Caco-2 (cell line): ENCODE results near the gene HPS4. TPM values are rescaled to one million over a fixed set of nuclear protein-coding genes. Genes with fewer than 3 reads are reported as not detected.
"Not testable (repeated sequence)": the region's sequence is repeated elsewhere in the genome, so short reads cannot be mapped to it uniquely, and the experiment has no call there.

ENCODE experiments used
- Bru-seq: library from RNA; stranded (reverse); fragments of 400-500 nt; gene quantifications from one replicate; lab custom pipeline; 2021; lab: Mats Ljungman, UMichigan
- BruChase-seq, 2 experiments: library from RNA; stranded (reverse); fragments of 400-500 nt; gene quantifications; one replicate each; lab custom pipeline; 2021; lab: Mats Ljungman, UMichigan
- BruUV-seq: library from RNA; stranded (reverse); fragments of 400-500 nt; replicated peaks from 2 replicates; lab custom pipeline; 2021; lab: Mats Ljungman, UMichigan
- CTCF ChIA-PET: fragments of 300-600 bp; sonication (Branson Sonifier 250); formaldehyde crosslinking; loops from one replicate; lab custom pipeline; 2022; ENCODE audit warnings: antibody characterized with exemption; lab: Charles Lee
- POLR2A ChIA-PET: fragments of 300-600 bp; sonication (Branson Sonifier 250); formaldehyde crosslinking; loops from one replicate; lab custom pipeline; 2022; ENCODE audit warnings: antibody characterized with exemption; lab: Charles Lee
- DNase-seq, 2 experiments: peaks; one replicate each; pipeline versions ENCODE4 v3.0.0 to v3.0.0-alpha.2; 2020 to 2022
- H3K27me3 ChIP-seq: replicated peaks from 2 replicates; pipeline ENCODE4 v1.6.0; 2011; ENCODE audit warnings: low read length; ENCODE audit not compliant: control insufficient read depth, insufficient read depth
- H3K36me3 ChIP-seq: 2 replicates; pipeline ENCODE4 v1.5.1; 2011; ENCODE audit warnings: low read length; ENCODE audit not compliant: control insufficient read depth, insufficient read depth
- H3K4me1 ChIP-seq: fragments of 250-450 bp; sonication (Bioruptor Pico); 2 replicates; pipeline ENCODE4 v1.5.1; 2020; ENCODE audit warnings: mild to moderate bottlenecking
- H3K4me3 ChIP-seq: 2 replicates; pipeline ENCODE4 v1.5.1; 2011; ENCODE audit warnings: low read depth, mild to moderate bottlenecking, control low read depth, low read length
- H3K9me3 ChIP-seq: fragments of 250-450 bp; sonication (Bioruptor Pico); 2 replicates; pipeline ENCODE4 v1.5.1; 2020; ENCODE audit warnings: mild to moderate bottlenecking, moderate library complexity
- H3K27ac Mint-ChIP-seq: one replicate; pipeline ENCODE4 v1.8.0; 2022; ENCODE audit warnings: mixed read lengths; ENCODE audit not compliant: unreplicated experiment
- H3K27me3 Mint-ChIP-seq: one replicate; pipeline ENCODE4 v1.8.0; 2022; ENCODE audit warnings: mixed read lengths; ENCODE audit not compliant: insufficient read depth, unreplicated experiment
- H3K36me3 Mint-ChIP-seq: one replicate; pipeline ENCODE4 v1.8.0; 2022; ENCODE audit warnings: mild to moderate bottlenecking, mixed read lengths; ENCODE audit not compliant: insufficient read depth, unreplicated experiment
- H3K4me1 Mint-ChIP-seq: one replicate; pipeline ENCODE4 v1.8.0; 2022; ENCODE audit warnings: low read depth, mixed read lengths; ENCODE audit not compliant: unreplicated experiment
- H3K4me3 Mint-ChIP-seq: one replicate; pipeline ENCODE4 v1.8.0; 2022; ENCODE audit warnings: mild to moderate bottlenecking, moderate library complexity, mixed read lengths; ENCODE audit not compliant: unreplicated experiment
- H3K9me3 Mint-ChIP-seq: one replicate; pipeline ENCODE4 v1.8.0; 2022; ENCODE audit warnings: mixed read lengths; ENCODE audit not compliant: unreplicated experiment
- CTCF ChIP-seq, 2 experiments: fragments of 200-600 bp in 1 of 2; IDR thresholded peaks; 1 replicate in 1 of 2; 2 replicates in 1 of 2; pipeline versions ENCODE4 v1.5.1 to v1.8.0; 2011 to 2022; ENCODE audit warnings: antibody characterized with exemption in 1 of 2, control low read depth in 1 of 2, inconsistent platforms in 1 of 2, low read depth in 1 of 2, low read length in 1 of 2, mild to moderate bottlenecking in 1 of 2, moderate library complexity in 1 of 2; ENCODE audit not compliant: insufficient read depth in 1 of 2, severe bottlenecking in 1 of 2, unreplicated experiment in 1 of 2
- intact Hi-C: fragments of 100-400 bp; cut with micrococcal nuclease; formaldehyde crosslinking; loops from one replicate; pipeline ENCODE4 v1.10.0; 2022; ENCODE audit not compliant: unreplicated experiment
- long read RNA-seq: library from polyadenylated mRNA; stranded (forward); transcript quantifications from one replicate; pipeline ENCODE4 v2.0.0, GENCODE V29; 2022
- total RNA-seq: library from RNA; stranded (reverse); gene quantifications from 2 replicates; pipeline ENCODE4 v1.2.3, GENCODE V29; 2022

The HPS4 gene
- 35.1 and 36.6 TPM in 2 replicates for total RNA-seq
- percentile 76 among the genes with signal in this experiment for Bru-seq, nascent RNA
- percentile 83 among the genes with signal in this experiment for BruChase-seq, experiment 1, labeled RNA remaining after a 2-hour chase
- BruChase-seq, experiment 2, labeled RNA remaining after a 6-hour chase, result percentile 80 among the genes with signal in this experiment
- long read RNA-seq, full-length matches to known transcripts, result 10 of 28 reads
- long read RNA-seq, partial matches to known transcripts, result 4 of 28 reads
- long read RNA-seq, other reads (novel, unspliced or antisense), result 14 of 28 reads

DNA sequence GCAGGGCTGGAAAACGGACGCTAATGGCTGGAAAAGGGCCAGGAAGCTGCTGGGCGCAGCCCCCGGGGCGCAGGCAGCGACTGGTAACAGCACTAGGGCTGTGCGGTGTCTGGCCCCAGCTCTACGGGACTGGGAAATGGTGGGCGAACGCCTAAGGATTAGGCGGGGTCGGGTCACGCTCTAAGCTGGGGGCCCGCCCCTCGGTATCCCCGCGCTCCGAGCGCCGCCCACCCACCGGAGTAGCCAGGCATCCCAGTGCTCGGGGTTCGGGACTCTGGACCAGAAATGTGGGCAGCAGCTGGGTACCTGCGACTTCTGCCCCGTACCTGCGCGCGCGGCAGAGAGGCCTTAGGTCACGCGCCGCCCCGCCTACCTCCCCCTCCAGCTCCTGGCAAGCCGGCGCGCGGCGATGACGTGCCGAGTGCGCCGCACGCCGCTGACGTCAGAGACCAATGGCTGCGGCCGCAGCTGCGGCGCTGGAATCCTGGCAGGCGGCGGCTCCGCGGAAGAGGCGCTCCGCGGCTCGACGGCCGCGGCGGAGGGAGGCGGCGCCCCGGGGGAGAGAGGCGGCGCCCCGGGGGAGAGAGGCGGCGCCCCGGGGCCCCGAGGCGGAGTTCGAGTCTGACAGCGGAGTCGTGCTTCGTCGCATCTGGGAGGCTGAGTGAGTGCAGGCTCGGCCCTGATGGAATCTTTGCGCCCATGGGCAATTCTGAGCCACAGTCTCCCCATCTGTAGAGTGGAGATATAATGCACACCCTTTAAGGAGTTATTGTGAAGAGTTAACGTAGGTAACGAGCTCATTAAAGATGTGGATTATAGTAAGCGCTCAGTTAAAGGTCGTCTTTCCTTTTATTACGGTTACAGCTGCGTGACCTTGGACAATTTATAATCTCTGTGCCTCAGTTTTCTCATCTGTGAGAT is at the start of gene HPS4, which contains the start of gene SRRD:
TSS of gene HPS4 (minus strand) at position 345 of the 921 bp plus-strand sequence. CDS start 2,021 bp downstream, outside the sequence.
TSS of gene SRRD (plus strand) at position 439 of the 921 bp plus-strand sequence. CDS start at position 453, 14 bp downstream.
- TF ChIP-seq CTCF (IDR thresholded peaks at IDR 0.05; ENCODE audit: insufficient read depth in 1 of 2, low read depth in 1 of 2, low read length in 1 of 2, severe bottlenecking in 1 of 2, unreplicated experiment in 1 of 2), result no peak
- H3K36me3 ChIP-seq, result peaks cover 1% of the 10 kb centered on the region
- Mint-ChIP-seq H3K9me3 (no peaks in the 10 kb centered on the region), H3K27me3 (no peaks in the 10 kb centered on the region), H3K36me3 (peaks cover 30% of the 10 kb centered on the region), H3K27ac (peak within 1 kb of the TSS; percentile 96), H3K4me3 (peak within 1 kb of the TSS; percentile 98), H3K4me1 (peaks cover 30% of the 10 kb centered on the region)
- BruUV-seq, result no TSS peak
- peaks cover 12% of the 10 kb centered on the region; the same call in 1 of the 2 replicates for H3K4me1 ChIP-seq
- POLR2A ChIA-PET, result interaction anchor here (0.7 to 1.7 kb wide), 5 partner anchors 13 to 1435 kb away, joined by 3 to 13 read pairs (median 4); partner anchors contain the start of genes PITPNB and TFIP11
- no peaks in the 10 kb centered on the region for H3K27me3 ChIP-seq
- DNase-seq, result peak; percentile 89 to 93
- intact Hi-C loops, result no loop called here
- CTCF ChIA-PET, result interaction anchor here (0.7 to 1.3 kb wide), 2 partner anchors 20 to 119 kb away, joined by 3 to 6 read pairs; no protein-coding TSS in a partner anchor
- no peaks in the 10 kb centered on the region for H3K9me3 ChIP-seq
- peak within 1 kb of the TSS; percentile 82 for H3K4me3 ChIP-seq

GRCh38 chr22:26529345-26529744 is 45.8 kb upstream of the HPS4 start:
- no peaks in the 10 kb centered on the region for H3K4me1 Mint-ChIP-seq
- DNase-seq, result no peak
- TF ChIP-seq CTCF (IDR thresholded peaks at IDR 0.05; ENCODE audit: insufficient read depth in 1 of 2, low read depth in 1 of 2, low read length in 1 of 2, severe bottlenecking in 1 of 2, unreplicated experiment in 1 of 2), result no peak
- no peak overlapping the region for H3K4me3 Mint-ChIP-seq
- H3K27ac Mint-ChIP-seq, result no peak overlapping the region
- H3K36me3 Mint-ChIP-seq, result peaks cover 13% of the 10 kb centered on the region
- ChIA-PET CTCF (no interaction called here), POLR2A (no interaction called here)
- BruUV-seq, result no TSS peak
- no peaks in the 10 kb centered on the region for H3K27me3 ChIP-seq
- intact Hi-C loops, result no loop called here
- no peak overlapping the region for H3K4me3 ChIP-seq
- no peaks in the 10 kb centered on the region for H3K9me3 ChIP-seq
- H3K9me3 Mint-ChIP-seq, result no peaks in the 10 kb centered on the region
- H3K4me1 ChIP-seq, result peaks cover 3% of the 10 kb centered on the region; the same call in 1 of the 2 replicates
- H3K27me3 Mint-ChIP-seq, result no peaks in the 10 kb centered on the region
- H3K36me3 ChIP-seq, result no peaks in the 10 kb centered on the region; the same call in 1 of the 2 replicates

DNA sequence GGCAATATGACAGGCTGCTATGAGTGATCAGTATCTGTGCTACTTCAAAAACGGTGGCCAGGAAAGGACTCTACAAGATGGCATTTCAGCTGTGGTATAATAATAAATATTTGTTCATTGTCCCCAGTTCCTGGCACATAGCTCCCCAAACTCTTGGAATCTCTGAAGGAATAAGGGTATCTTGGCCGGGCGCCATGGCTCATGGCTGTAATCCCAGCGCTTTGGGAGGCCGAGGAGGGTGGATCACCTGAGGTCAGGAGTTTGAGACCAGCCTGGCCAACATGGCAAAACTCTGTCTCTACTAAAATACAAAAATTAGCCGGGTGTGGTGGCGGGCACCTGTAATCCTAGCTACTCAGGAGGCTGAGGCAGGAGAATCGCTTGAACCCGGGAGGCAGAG is 44.9 kb upstream of the HPS4 start:
- H3K27me3 ChIP-seq, CTCF ChIA-PET, H3K4me3 Mint-ChIP-seq, H3K4me1 Mint-ChIP-seq, intact Hi-C loops, H3K4me3 ChIP-seq, H3K9me3 ChIP-seq, H3K9me3 Mint-ChIP-seq, H3K27me3 Mint-ChIP-seq, BruUV-seq, H3K4me1 ChIP-seq, DNase-seq, POLR2A ChIA-PET, H3K36me3 ChIP-seq, H3K27ac Mint-ChIP-seq: not testable (repeated sequence)
- H3K36me3 Mint-ChIP-seq, result peaks cover 13% of the 10 kb centered on the region
